GM12878 (cell line): Measurements from ENCODE around the gene KCNK7. TPM values are rescaled to one million over a fixed set of nuclear protein-coding genes. Genes with fewer than 3 reads are reported as not detected.

Source experiments
- BACH1 ChIP-seq: fragments of 450-650 bp; IDR thresholded peaks from 2 replicates; pipeline ENCODE4 v1.6.1; 2017; ENCODE audit warnings: mild to moderate bottlenecking, borderline replicate concordance
- CBFB ChIP-seq: IDR thresholded peaks from 2 replicates; pipeline ENCODE4 v1.6.1; 2016; ENCODE audit warnings: antibody characterized with exemption, low read depth
- EP300 ChIP-seq, 2 experiments: fragments of 150-350 bp in 1 of 2; IDR thresholded peaks; 2 replicates each; pipeline ENCODE4 v1.6.1; 2011 to 2012; ENCODE audit warnings: low read depth in 2 of 2, low read length in 2 of 2, borderline replicate concordance in 1 of 2, improper control_type of control experiment in 1 of 2, inconsistent platforms in 1 of 2; ENCODE audit not compliant: control insufficient read depth in 1 of 2
- ETV6 ChIP-seq, 2 experiments: fragments of 450-650 bp in 1 of 2; IDR thresholded peaks in 1 of 2; conservative IDR thresholded peaks in 1 of 2; 2 replicates each; pipeline ENCODE4 v1.6.1; 2014; ENCODE audit warnings: antibody characterized with exemption in 1 of 2, borderline replicate concordance in 1 of 2, low read depth in 1 of 2, mild to moderate bottlenecking in 1 of 2, moderate library complexity in 1 of 2
- HDGF ChIP-seq: fragments of 450-650 bp; IDR thresholded peaks from 2 replicates; pipeline ENCODE4 v1.6.1; 2016; ENCODE audit warnings: antibody characterized with exemption
- LARP7 ChIP-seq: fragments of 450-650 bp; IDR thresholded peaks from 2 replicates; pipeline ENCODE4 v1.6.1; 2017; ENCODE audit warnings: mild to moderate bottlenecking
- MEF2A ChIP-seq: IDR thresholded peaks from 2 replicates; pipeline ENCODE4 v1.6.1; 2011; ENCODE audit warnings: low read depth, mild to moderate bottlenecking, low read length, moderate library complexity; ENCODE audit not compliant: insufficient read depth
- MEF2B ChIP-seq: fragments of 450-650 bp; IDR thresholded peaks from 2 replicates; pipeline ENCODE4 v1.6.1; 2018; ENCODE audit warnings: mild to moderate bottlenecking, moderate library complexity; ENCODE audit not compliant: partially characterized antibody, poor library complexity, severe bottlenecking
- PAX8 ChIP-seq: fragments of 450-650 bp; IDR thresholded peaks from 2 replicates; pipeline ENCODE4 v1.6.1; 2017; ENCODE audit warnings: mild to moderate bottlenecking, moderate library complexity
- POU2F2 ChIP-seq: IDR thresholded peaks from 3 replicates; pipeline ENCODE4 v1.6.1; 2011; ENCODE audit warnings: low read depth, mild to moderate bottlenecking, low read length, borderline replicate concordance
- RB1 ChIP-seq: fragments of 450-650 bp; formaldehyde crosslinking; IDR thresholded peaks from 2 replicates; pipeline ENCODE4 v1.6.1; 2017; ENCODE audit warnings: mild to moderate bottlenecking, borderline replicate concordance
- RBBP5 ChIP-seq: fragments of 200-600 bp; sonication (generic); conservative IDR thresholded peaks from 2 replicates; pipeline ENCODE4 v1.6.1; 2016
- SIN3A ChIP-seq: IDR thresholded peaks from 2 replicates; pipeline ENCODE4 v1.6.1; 2012; ENCODE audit warnings: low read depth, low read length, improper control_type of control experiment
- SPI1 ChIP-seq: IDR thresholded peaks from 2 replicates; pipeline ENCODE4 v1.6.1; 2011; ENCODE audit warnings: low read depth, mild to moderate bottlenecking, low read length, moderate library complexity, borderline replicate concordance; ENCODE audit not compliant: insufficient read depth
- SUZ12 ChIP-seq: fragments of 200-600 bp; sonication (generic); IDR thresholded peaks from one replicate; pipeline ENCODE4 v1.6.1; 2018; ENCODE audit warnings: antibody characterized with exemption, mild to moderate bottlenecking; ENCODE audit not compliant: unreplicated experiment
- YBX1 ChIP-seq: fragments of 450-650 bp; IDR thresholded peaks from 2 replicates; pipeline ENCODE4 v1.6.1; 2016; ENCODE audit warnings: antibody characterized with exemption
- ZZZ3 ChIP-seq: IDR thresholded peaks from 2 replicates; pipeline ENCODE4 v1.6.1; 2011; ENCODE audit warnings: low read depth; ENCODE audit not compliant: control insufficient read depth, insufficient read length
- polyA plus RNA-seq, 11 experiments: library from polyadenylated mRNA; depleted of rRNA in 4 of 11; unstranded in 6 of 11; stranded (reverse) in 5 of 11; fragments of >200 nt; fragmentation: Nextera tagmentation in 4 of 11; fragmentation: Illumina TruSeq in 1 of 11; extraction: Ambion mirVana in 4 of 11; extraction: Trizol in 1 of 11; gene quantifications; 1 replicate in 1 of 11; 2 replicates in 10 of 11; pipeline versions ENCODE4 v1.2.1 to v1.2.3, GENCODE V29; 2011 to 2016; ENCODE audit warnings: inconsistent platforms in 2 of 11, missing spikeins in 2 of 11, low read depth in 1 of 11
- total RNA-seq, 4 experiments: library from RNA; depleted of rRNA in 3 of 4; stranded (reverse); fragments of >200 nt in 3 of 4; fragmentation: Illumina TruSeq in 1 of 4; extraction: Trizol in 1 of 4; gene quantifications; 2 replicates each; pipeline versions ENCODE4 v1.2.1 to v1.2.3, GENCODE V29; 2013 to 2021
- TF ChIP-seq, protein P1 (sequence below): fragments of 450-650 bp; IDR thresholded peaks from 2 replicates; pipeline ENCODE4 v1.6.1; 2014; ENCODE audit warnings: mild to moderate bottlenecking
- TF ChIP-seq, protein P2 (sequence below): fragments of 450-650 bp; IDR thresholded peaks from 2 replicates; pipeline ENCODE4 v1.6.1; 2018; ENCODE audit warnings: mild to moderate bottlenecking, low read depth, moderate library complexity; ENCODE audit not compliant: partially characterized antibody
- TF ChIP-seq, protein P3 (sequence below): fragments of 450-650 bp; formaldehyde crosslinking; IDR thresholded peaks from 2 replicates; pipeline ENCODE4 v1.5.0; 2022; ENCODE audit warnings: mild to moderate bottlenecking, missing genetic modification characterization
- TF ChIP-seq, protein P4 (sequence below): fragments of 450-650 bp; IDR thresholded peaks from 2 replicates; pipeline ENCODE4 v1.6.1; 2017; ENCODE audit warnings: low read depth, mild to moderate bottlenecking, moderate library complexity

Gene KCNK7
- total and polyA plus RNA-seq, 10 of the 15 experiments (the other 5 are each of a cell fraction or from before 2014, with no cell fraction given): 0.11 to 0.54 (median 0.23) TPM; not detected in 7

DNA sequence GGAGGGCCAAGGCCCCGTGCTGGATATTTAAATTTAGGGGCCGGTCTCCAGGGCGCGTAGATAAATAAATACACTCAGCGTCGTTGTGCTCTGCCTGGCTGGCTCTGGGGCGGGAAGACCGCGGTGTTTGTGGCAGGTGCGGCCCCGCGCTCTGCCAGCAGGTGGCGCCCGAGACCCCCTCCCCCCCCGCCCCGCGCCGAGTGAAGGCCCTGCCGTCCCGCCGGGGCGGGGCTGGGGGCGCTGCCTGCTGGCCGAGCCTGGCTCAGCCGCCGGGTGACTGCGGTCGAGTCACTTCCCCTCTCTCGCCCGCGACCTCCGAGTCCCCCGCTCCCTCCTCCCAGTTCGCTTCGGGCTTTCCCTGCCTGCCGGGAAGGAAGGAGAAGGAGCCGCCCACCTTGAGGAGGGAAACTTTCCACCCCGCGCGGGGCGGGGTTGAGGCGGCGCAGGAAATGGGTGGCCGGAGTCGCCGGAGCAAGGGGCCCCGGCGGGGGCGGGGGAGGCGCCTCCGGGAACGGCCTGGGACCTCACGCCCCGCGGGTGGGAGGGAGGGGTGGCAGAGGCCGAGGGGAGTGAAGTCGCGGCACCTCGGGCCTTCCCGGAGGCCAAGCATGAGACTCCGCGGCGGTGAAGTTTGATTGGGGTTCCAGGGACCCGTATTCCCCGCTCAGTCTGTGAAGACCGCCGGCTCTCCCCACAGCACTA is 21.3 kb downstream of the KCNK7 start (continued):
- TF ChIP-seq, protein P1, sequence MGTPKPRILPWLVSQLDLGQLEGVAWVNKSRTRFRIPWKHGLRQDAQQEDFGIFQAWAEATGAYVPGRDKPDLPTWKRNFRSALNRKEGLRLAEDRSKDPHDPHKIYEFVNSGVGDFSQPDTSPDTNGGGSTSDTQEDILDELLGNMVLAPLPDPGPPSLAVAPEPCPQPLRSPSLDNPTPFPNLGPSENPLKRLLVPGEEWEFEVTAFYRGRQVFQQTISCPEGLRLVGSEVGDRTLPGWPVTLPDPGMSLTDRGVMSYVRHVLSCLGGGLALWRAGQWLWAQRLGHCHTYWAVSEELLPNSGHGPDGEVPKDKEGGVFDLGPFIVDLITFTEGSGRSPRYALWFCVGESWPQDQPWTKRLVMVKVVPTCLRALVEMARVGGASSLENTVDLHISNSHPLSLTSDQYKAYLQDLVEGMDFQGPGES: no peak
- TF ChIP-seq RBBP5: no peak
- TF ChIP-seq EP300 (IDR thresholded peaks at IDR 0.05; ENCODE audit: borderline replicate concordance in 1 of 2, control insufficient read depth in 1 of 2, low read depth in 2 of 2, low read length in 2 of 2): peak; percentile 38 to 46; a peak in 1 of 4 replicates
- peak; percentile 76 for TF ChIP-seq MEF2A
- TF ChIP-seq POU2F2: no peak
- TF ChIP-seq BACH1: peak; percentile 86
- TF ChIP-seq, protein P2, sequence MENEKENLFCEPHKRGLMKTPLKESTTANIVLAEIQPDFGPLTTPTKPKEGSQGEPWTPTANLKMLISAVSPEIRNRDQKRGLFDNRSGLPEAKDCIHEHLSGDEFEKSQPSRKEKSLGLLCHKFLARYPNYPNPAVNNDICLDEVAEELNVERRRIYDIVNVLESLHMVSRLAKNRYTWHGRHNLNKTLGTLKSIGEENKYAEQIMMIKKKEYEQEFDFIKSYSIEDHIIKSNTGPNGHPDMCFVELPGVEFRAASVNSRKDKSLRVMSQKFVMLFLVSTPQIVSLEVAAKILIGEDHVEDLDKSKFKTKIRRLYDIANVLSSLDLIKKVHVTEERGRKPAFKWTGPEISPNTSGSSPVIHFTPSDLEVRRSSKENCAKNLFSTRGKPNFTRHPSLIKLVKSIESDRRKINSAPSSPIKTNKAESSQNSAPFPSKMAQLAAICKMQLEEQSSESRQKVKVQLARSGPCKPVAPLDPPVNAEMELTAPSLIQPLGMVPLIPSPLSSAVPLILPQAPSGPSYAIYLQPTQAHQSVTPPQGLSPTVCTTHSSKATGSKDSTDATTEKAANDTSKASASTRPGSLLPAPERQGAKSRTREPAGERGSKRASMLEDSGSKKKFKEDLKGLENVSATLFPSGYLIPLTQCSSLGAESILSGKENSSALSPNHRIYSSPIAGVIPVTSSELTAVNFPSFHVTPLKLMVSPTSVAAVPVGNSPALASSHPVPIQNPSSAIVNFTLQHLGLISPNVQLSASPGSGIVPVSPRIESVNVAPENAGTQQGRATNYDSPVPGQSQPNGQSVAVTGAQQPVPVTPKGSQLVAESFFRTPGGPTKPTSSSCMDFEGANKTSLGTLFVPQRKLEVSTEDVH: no peak
- TF ChIP-seq LARP7: peak; percentile 75
- TF ChIP-seq ETV6 (conservative IDR thresholded peaks at IDR 0.05 in 1 of 2, IDR thresholded peaks at IDR 0.05 in 1 of 2; ENCODE audit: borderline replicate concordance in 1 of 2, low read depth in 1 of 2): peak in 1 of 2 experiments; percentile 49; a peak in 2 of 4 replicates
- TF ChIP-seq, protein P3, sequence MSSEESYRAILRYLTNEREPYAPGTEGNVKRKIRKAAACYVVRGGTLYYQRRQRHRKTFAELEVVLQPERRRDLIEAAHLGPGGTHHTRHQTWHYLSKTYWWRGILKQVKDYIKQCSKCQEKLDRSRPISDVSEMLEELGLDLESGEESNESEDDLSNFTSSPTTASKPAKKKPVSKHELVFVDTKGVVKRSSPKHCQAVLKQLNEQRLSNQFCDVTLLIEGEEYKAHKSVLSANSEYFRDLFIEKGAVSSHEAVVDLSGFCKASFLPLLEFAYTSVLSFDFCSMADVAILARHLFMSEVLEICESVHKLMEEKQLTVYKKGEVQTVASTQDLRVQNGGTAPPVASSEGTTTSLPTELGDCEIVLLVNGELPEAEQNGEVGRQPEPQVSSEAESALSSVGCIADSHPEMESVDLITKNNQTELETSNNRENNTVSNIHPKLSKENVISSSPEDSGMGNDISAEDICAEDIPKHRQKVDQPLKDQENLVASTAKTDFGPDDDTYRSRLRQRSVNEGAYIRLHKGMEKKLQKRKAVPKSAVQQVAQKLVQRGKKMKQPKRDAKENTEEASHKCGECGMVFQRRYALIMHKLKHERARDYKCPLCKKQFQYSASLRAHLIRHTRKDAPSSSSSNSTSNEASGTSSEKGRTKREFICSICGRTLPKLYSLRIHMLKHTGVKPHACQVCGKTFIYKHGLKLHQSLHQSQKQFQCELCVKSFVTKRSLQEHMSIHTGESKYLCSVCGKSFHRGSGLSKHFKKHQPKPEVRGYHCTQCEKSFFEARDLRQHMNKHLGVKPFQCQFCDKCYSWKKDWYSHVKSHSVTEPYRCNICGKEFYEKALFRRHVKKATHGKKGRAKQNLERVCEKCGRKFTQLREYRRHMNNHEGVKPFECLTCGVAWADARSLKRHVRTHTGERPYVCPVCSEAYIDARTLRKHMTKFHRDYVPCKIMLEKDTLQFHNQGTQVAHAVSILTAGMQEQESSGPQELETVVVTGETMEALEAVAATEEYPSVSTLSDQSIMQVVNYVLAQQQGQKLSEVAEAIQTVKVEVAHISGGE (CRISPR knock-in tag): no peak
- TF ChIP-seq RB1: peak; percentile 89; the same call in 1 of the 2 replicates
- TF ChIP-seq MEF2B: peak; percentile 56
- no peak for TF ChIP-seq ZZZ3
- TF ChIP-seq PAX8: no peak
- TF ChIP-seq, protein P4, sequence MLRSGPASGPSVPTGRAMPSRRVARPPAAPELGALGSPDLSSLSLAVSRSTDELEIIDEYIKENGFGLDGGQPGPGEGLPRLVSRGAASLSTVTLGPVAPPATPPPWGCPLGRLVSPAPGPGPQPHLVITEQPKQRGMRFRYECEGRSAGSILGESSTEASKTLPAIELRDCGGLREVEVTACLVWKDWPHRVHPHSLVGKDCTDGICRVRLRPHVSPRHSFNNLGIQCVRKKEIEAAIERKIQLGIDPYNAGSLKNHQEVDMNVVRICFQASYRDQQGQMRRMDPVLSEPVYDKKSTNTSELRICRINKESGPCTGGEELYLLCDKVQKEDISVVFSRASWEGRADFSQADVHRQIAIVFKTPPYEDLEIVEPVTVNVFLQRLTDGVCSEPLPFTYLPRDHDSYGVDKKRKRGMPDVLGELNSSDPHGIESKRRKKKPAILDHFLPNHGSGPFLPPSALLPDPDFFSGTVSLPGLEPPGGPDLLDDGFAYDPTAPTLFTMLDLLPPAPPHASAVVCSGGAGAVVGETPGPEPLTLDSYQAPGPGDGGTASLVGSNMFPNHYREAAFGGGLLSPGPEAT: peak; percentile 90
- no peak for TF ChIP-seq SIN3A
- no peak for TF ChIP-seq SUZ12
- peak; percentile 92 for TF ChIP-seq SPI1
- TF ChIP-seq HDGF: 0 out of 2 replicates have a peak, but pooled peaks have one; percentile 21
- TF ChIP-seq YBX1: no peak
- TF ChIP-seq CBFB: peak; percentile 50; the same call in 1 of the 2 replicates
